Cerebellar nuclear complex (tissue), 1 donor: Measurements from ENCODE around the gene RIT2.
"Not testable (repeated sequence)": the region's sequence is repeated elsewhere in the genome, so short reads cannot be mapped to it uniquely, and the experiment has no call there.

Source experiments
- DNase-seq, 2 experiments: peaks; one replicate each; lab custom pipeline; 2025; lab: John Stamatoyannopoulos, UW

The RIT2 gene

GRCh38 chr18:42838546-42839145 is 276.8 kb downstream of the RIT2 start:
- no peak for DNase-seq

GRCh38 chr18:42830936-42831335 is 284.5 kb downstream of the RIT2 start:
- DNase-seq, result no peak

GRCh38 chr18:42828881-42829280 is 286.6 kb downstream of the RIT2 start:
- no peak for DNase-seq

GRCh38 chr18:42824178-42824577 is 291.3 kb downstream of the RIT2 start:
- DNase-seq, result no peak

- DNase-seq, result no peak
These were observed 292.8 kb downstream of the RIT2 start for GRCh38 chr18:42822711-42823110.

- no peak for DNase-seq
These were observed 294.0 kb downstream of the RIT2 start for GRCh38 chr18:42821492-42821891.

- DNase-seq, result no peak
These were observed 300.9 kb downstream of the RIT2 start for GRCh38 chr18:42814618-42815017.

- no peak for DNase-seq
These were observed 301.3 kb downstream of the RIT2 start for GRCh38 chr18:42814184-42814583.

- no peak for DNase-seq
These were observed 301.9 kb downstream of the RIT2 start for GRCh38 chr18:42813570-42813969.

- DNase-seq, result peak in 1 of 2 experiments; percentile 11
These were observed 307.6 kb downstream of the RIT2 start for GRCh38 chr18:42807887-42808286.

GRCh38 chr18:42801706-42802105 is 313.8 kb downstream of the RIT2 start:
- no peak for DNase-seq

- DNase-seq, result no peak
These were observed 316.8 kb downstream of the RIT2 start for GRCh38 chr18:42798606-42799170.

GRCh38 chr18:42795213-42795789 is 320.2 kb downstream of the RIT2 start:
- not testable (repeated sequence) for DNase-seq

GRCh38 chr18:42792731-42793130 is 322.8 kb downstream of the RIT2 start:
- no peak for DNase-seq

- no peak for DNase-seq
These were observed 330.9 kb downstream of the RIT2 start for GRCh38 chr18:42784632-42785031.

- DNase-seq, result no peak
These were observed 332.6 kb downstream of the RIT2 start for GRCh38 chr18:42782929-42783328.

GRCh38 chr18:42781298-42781815 is 334.1 kb downstream of the RIT2 start:
- no peak for DNase-seq

GRCh38 chr18:42780171-42780570 is 335.3 kb downstream of the RIT2 start:
- DNase-seq, result no peak

GRCh38 chr18:42778445-42779042 is 336.9 kb downstream of the RIT2 start:
- DNase-seq, result no peak

- DNase-seq, result no peak
These were observed 337.5 kb downstream of the RIT2 start for GRCh38 chr18:42778024-42778423.

GRCh38 chr18:42773870-42774269 is 341.6 kb downstream of the RIT2 start:
- DNase-seq, result no peak

GRCh38 chr18:42771936-42772335 is 343.5 kb downstream of the RIT2 start:
- no peak for DNase-seq

- no peak for DNase-seq
These were observed 350.2 kb downstream of the RIT2 start for GRCh38 chr18:42765302-42765701.
